GM18867 (cell line): Measurements from ENCODE around the gene VARS2.

Experiments used
- ATAC-seq: cut with Tn5 transposase; IDR thresholded peaks from one replicate; pipeline ENCODE4 v1.9.1; 2021; ENCODE audit warnings: mild to moderate bottlenecking, moderate library complexity; ENCODE audit not compliant: unreplicated experiment

VARS2 gene

GRCh38 chr6:30884521-30885480, 29.2 kb upstream of the VARS2 start:
- ATAC-seq: no peak

GRCh38 chr6:30885481-30885998, 28.5 kb upstream of the VARS2 start:
- no peak for ATAC-seq

GRCh38 chr6:30885999-30886896, 27.8 kb upstream of the VARS2 start:
- ATAC-seq: no peak

- no peak for ATAC-seq
Observed at GRCh38 chr6:30886897-30887255, 27.2 kb upstream of the VARS2 start.

- no peak for ATAC-seq
Observed at GRCh38 chr6:30887901-30888815, 25.9 kb upstream of the VARS2 start.

- no peak for ATAC-seq
Observed at GRCh38 chr6:30888816-30889495, 25.1 kb upstream of the VARS2 start.

GRCh38 chr6:30889496-30889885, 24.5 kb upstream of the VARS2 start:
- no peak for ATAC-seq

- no peak for ATAC-seq
Observed at GRCh38 chr6:30889921-30890645, 24.0 kb upstream of the VARS2 start.

- no peak for ATAC-seq
Observed at GRCh38 chr6:30890646-30891449, 23.2 kb upstream of the VARS2 start.

- ATAC-seq: no peak
Observed at GRCh38 chr6:30891450-30891723, 22.7 kb upstream of the VARS2 start.

- no peak for ATAC-seq
Observed at GRCh38 chr6:30891816-30892538, 22.1 kb upstream of the VARS2 start.

- ATAC-seq: no peak
Observed at GRCh38 chr6:30893001-30893591, 20.9 kb upstream of the VARS2 start.

GRCh38 chr6:30893666-30894065, 20.4 kb upstream of the VARS2 start:
- no peak for ATAC-seq

GRCh38 chr6:30894381-30894780, 19.7 kb upstream of the VARS2 start:
- no peak for ATAC-seq

- ATAC-seq: no peak
Observed at GRCh38 chr6:30894935-30895334, 19.1 kb upstream of the VARS2 start.

GRCh38 chr6:30895343-30895742, 18.7 kb upstream of the VARS2 start:
- no peak for ATAC-seq

- no peak for ATAC-seq
Observed at GRCh38 chr6:30896541-30896940, 17.5 kb upstream of the VARS2 start.

GRCh38 chr6:30897882-30898281, 16.2 kb upstream of the VARS2 start:
- ATAC-seq: no peak
